Chondrocyte (in vitro differentiated cells): ENCODE data around the gene FAS. TPM values are rescaled to one million over a fixed set of nuclear protein-coding genes. Genes with fewer than 3 reads are reported as not detected.
"Not testable (repeated sequence)": the region's sequence is repeated elsewhere in the genome, so short reads cannot be mapped to it uniquely, and the experiment has no call there.

Experiments used
- DNase-seq: peaks from one replicate; pipeline ENCODE4 v3.0.0; 2021; ENCODE audit warnings: mixed read lengths, low spot score
- H3K27ac Mint-ChIP-seq: one replicate; pipeline ENCODE4 v1.8.0; 2021; ENCODE audit warnings: mild to moderate bottlenecking, moderate library complexity, mixed read lengths; ENCODE audit not compliant: unreplicated experiment
- H3K27me3 Mint-ChIP-seq: 2 replicates; pipeline ENCODE4 v1.8.0; 2021; ENCODE audit warnings: low read depth, mixed read lengths
- H3K36me3 Mint-ChIP-seq: 2 replicates; pipeline ENCODE4 v1.8.0; 2021; ENCODE audit warnings: low read depth, mixed read lengths
- H3K4me1 Mint-ChIP-seq: 2 replicates; pipeline ENCODE4 v1.8.0; 2021; ENCODE audit warnings: low read depth, mild to moderate bottlenecking, mixed read lengths
- H3K4me3 Mint-ChIP-seq: one replicate; pipeline ENCODE4 v1.8.0; 2021; ENCODE audit warnings: mild to moderate bottlenecking, moderate library complexity, mixed read lengths; ENCODE audit not compliant: unreplicated experiment
- H3K9me3 Mint-ChIP-seq: 2 replicates; pipeline ENCODE4 v1.8.0; 2021; ENCODE audit warnings: low read depth, mixed read lengths
- total RNA-seq: library from RNA; stranded (reverse); gene quantifications from 3 replicates; pipeline ENCODE4 v1.2.1, GENCODE V29; 2021
- TF ChIP-seq, protein P1 (sequence below): fragments of 200-600 bp; sonication (generic); IDR thresholded peaks from 2 replicates; pipeline ENCODE4 v1.5.0; 2021; ENCODE audit warnings: antibody characterized with exemption, mild to moderate bottlenecking, moderate library complexity

FAS gene
- total RNA-seq, 1 donor from 2014 or later: 11.5 TPM

DNA sequence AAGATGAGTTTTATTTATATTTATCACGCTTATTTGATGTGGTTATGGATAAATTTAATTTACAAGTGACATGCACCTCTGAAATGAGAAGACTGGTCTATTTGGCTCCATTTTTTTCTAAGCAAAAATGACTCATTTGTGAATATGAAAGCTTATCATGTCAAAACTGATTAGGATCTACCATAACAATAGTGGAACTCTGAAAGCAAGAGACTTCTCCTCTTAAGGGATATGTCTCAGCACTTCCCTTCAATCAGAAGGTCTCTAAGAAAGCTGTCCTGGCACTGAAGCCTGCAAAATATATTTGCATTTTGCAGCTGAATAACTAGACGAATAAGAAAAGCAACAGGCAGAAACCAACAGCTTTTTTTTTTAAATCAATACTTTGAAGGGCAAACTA, 12.7 kb downstream of the FAS start:
- Mint-ChIP-seq H3K27me3 (no peaks in the 10 kb centered on the region), H3K9me3 (no peaks in the 10 kb centered on the region), H3K36me3 (peaks cover 4% of the 10 kb centered on the region), H3K4me1 (peaks cover 23% of the 10 kb centered on the region), H3K4me3 (no peak overlapping the region), H3K27ac (no peak overlapping the region)
- no peak for DNase-seq
- TF ChIP-seq, protein P1, sequence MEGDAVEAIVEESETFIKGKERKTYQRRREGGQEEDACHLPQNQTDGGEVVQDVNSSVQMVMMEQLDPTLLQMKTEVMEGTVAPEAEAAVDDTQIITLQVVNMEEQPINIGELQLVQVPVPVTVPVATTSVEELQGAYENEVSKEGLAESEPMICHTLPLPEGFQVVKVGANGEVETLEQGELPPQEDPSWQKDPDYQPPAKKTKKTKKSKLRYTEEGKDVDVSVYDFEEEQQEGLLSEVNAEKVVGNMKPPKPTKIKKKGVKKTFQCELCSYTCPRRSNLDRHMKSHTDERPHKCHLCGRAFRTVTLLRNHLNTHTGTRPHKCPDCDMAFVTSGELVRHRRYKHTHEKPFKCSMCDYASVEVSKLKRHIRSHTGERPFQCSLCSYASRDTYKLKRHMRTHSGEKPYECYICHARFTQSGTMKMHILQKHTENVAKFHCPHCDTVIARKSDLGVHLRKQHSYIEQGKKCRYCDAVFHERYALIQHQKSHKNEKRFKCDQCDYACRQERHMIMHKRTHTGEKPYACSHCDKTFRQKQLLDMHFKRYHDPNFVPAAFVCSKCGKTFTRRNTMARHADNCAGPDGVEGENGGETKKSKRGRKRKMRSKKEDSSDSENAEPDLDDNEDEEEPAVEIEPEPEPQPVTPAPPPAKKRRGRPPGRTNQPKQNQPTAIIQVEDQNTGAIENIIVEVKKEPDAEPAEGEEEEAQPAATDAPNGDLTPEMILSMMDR: no peak

DNA sequence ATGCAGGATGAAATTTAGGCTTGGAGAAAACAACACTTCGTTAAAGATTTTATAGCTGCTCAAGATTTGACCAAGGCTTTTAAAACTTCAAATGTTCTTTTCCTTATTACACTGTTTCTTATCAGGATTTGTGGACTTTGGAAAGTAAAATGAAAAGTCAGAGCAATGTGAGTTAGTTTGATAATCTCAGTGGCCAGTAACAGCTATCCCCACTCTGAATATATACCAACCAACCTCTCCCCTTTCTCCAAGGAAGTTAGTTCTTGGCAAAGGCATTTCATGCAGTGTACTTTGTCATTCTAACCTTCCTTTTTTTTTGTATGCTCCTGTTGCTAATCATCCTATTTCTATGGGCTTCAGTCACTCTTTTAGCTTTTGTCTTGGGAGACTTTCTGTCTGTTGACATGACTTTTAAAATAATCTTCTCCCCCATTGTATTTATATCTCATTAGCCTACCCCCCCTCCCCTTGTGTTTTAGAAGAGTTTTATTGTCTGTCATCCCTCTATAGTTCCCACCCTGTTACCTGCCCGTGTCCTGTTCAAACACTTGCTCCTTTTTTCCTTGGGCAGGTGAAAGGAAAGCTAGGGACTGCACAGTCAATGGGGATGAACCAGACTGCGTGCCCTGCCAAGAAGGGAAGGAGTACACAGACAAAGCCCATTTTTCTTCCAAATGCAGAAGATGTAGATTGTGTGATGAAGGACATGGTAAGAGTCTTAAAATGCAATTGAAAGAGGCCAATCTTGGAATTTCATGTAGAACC, 16.7 kb downstream of the FAS start:
- no peak overlapping the region for H3K4me3 Mint-ChIP-seq
- no peak for DNase-seq
- peaks cover 25% of the 10 kb centered on the region for H3K36me3 Mint-ChIP-seq
- no peak overlapping the region for H3K27ac Mint-ChIP-seq
- H3K27me3 Mint-ChIP-seq: no peaks in the 10 kb centered on the region
- TF ChIP-seq, protein P1: no peak
- no peaks in the 10 kb centered on the region for H3K9me3 Mint-ChIP-seq
- no peaks in the 10 kb centered on the region for H3K4me1 Mint-ChIP-seq

DNA sequence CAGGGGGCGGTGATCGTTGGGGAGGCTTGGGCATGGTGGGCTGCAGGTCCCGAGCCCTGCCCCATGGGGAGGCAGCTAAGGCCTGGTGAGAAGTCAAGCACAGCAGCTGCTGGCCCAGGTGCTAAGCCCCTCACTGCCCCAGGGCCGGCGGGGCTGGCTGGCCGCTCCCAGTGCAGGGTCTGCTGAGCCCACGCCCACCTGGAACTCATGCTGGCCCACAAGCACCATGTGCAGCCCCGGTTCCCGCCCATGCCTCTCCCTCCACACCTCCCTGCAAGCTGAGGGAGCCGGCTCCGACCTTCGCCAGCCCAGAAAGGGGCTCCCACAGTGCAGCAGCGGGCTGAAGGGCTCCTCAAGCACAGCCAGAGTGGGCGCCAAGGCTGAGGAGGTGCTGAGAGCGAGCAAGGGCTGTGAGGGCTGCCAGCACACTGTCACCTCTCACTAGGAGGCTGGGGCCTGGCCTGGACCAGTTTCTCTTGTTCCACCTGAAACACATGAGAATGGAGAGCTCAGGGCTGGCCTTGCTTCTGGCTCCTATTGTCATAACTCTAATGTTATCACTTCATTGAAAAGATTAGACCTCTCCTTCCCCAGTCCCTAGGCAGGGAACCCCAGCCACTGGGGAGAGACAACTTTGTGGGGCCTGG, 28.2 kb downstream of the FAS start:
- H3K27ac Mint-ChIP-seq, H3K4me1 Mint-ChIP-seq, H3K4me3 Mint-ChIP-seq, H3K9me3 Mint-ChIP-seq, H3K27me3 Mint-ChIP-seq, DNase-seq: not testable (repeated sequence)
- peaks cover 25% of the 10 kb centered on the region for H3K36me3 Mint-ChIP-seq

DNA sequence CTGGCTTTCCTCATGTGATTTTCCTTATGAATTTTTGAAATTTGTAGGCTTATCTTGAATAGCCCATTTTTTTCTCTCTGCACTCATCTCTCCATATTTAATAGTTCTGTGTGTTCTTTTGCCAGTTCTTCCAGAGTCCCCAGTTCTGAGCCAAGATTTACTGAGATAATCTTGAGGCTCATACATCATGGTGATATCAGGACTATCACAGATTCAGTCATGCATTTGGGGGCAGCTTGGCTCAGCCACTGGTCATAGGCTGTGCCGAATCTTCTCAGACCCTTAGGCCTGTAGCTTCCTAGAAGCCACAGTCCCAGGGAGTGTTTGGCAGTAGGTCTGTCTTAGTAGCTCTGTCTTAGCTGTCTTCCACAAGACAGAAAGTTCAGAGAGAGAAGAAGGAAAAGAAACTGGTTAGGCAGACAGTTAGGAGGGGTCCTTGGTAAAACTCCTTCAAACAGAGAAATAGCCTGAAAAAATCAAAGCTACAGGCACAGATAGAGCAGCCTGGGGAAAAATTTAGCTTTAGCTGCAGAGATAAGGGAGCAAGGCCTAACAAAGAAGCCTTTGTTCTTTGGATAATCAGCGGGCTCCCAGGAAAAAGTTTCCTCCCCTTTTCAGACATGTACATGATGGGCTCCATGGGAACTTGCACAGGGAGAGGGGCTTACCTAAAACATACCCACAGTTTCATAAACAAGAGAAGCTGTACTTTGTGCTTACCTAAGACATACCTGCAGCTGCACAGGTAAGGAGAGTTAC, 29.1 kb downstream of the FAS start:
- no peak overlapping the region for H3K4me3 Mint-ChIP-seq
- H3K27ac Mint-ChIP-seq: no peak overlapping the region
- no peaks in the 10 kb centered on the region for H3K9me3 Mint-ChIP-seq
- no peaks in the 10 kb centered on the region for H3K27me3 Mint-ChIP-seq
- no peaks in the 10 kb centered on the region for H3K4me1 Mint-ChIP-seq
- H3K36me3 Mint-ChIP-seq: peaks cover 22% of the 10 kb centered on the region
- TF ChIP-seq, protein P1: no peak
- DNase-seq: no peak

DNA sequence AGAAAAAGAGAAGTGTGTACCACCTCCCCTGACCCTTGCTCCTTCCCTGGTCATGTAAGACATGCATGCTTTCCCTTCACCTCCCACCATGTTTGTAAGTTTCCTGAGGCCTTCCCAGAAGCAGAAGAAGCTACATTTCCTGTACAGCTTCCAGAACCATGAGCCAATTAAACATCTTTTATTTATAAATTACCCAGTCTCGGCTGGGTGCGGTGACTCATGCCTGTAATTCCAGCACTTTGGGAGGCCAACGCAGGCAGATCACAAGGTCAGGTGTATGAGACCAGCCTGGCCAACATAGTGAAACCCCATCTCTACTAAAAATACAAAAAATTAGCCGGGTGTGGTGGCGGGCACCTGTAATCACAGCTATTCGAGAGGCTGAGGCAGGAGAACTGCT, 30.9 kb downstream of the FAS start:
- H3K36me3 Mint-ChIP-seq: peaks cover 22% of the 10 kb centered on the region
- not testable (repeated sequence) for H3K4me1 Mint-ChIP-seq, H3K27me3 Mint-ChIP-seq, DNase-seq, H3K4me3 Mint-ChIP-seq, H3K27ac Mint-ChIP-seq, H3K9me3 Mint-ChIP-seq

DNA sequence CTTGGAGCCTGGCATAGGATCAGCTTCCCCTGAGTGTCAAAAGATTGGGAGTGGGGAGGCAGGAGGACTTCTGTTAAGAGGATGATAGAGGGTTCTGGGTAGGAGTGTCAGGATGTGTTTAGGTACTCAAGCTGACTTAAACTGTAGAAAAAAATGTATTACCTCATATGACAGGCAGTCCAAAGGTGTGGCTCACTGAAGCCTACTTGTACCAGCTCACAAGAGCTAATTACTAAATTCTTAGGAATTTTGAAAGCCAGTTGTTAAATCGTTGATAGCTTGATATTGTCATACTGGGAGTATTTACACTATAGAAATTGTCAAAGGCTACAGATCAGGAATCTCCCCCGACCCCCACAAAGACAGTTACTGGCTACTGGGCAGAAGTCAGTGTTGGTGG, 32.1 kb downstream of the FAS start:
- Mint-ChIP-seq H3K36me3 (peaks cover 18% of the 10 kb centered on the region), H3K27me3 (no peaks in the 10 kb centered on the region), H3K4me3 (no peak overlapping the region)

More for the DNA sequence above, 32.1 kb downstream of the FAS start:
- TF ChIP-seq, protein P1: no peak
- no peaks in the 10 kb centered on the region for H3K4me1 Mint-ChIP-seq
- H3K27ac Mint-ChIP-seq: no peak overlapping the region
- DNase-seq: no peak
- no peaks in the 10 kb centered on the region for H3K9me3 Mint-ChIP-seq
